HG02678 (cell line): ENCODE data around the gene MACROD2.
"Not testable (repeated sequence)": the region's sequence is repeated elsewhere in the genome, so short reads cannot be mapped to it uniquely, and the experiment has no call there.

Experiments
- ATAC-seq: cut with Tn5 transposase; IDR thresholded peaks from one replicate; pipeline ENCODE4 v1.9.1; 2021; ENCODE audit warnings: mild to moderate bottlenecking, moderate library complexity; ENCODE audit not compliant: unreplicated experiment

MACROD2 gene

GRCh38 chr20:14245368-14245970, 250.2 kb downstream of the MACROD2 start:
- no peak for ATAC-seq

- ATAC-seq: no peak
Measured at GRCh38 chr20:14259689-14260088, 264.4 kb downstream of the MACROD2 start.

GRCh38 chr20:14260367-14260766, 265.1 kb downstream of the MACROD2 start:
- no peak for ATAC-seq

GRCh38 chr20:14264869-14265268, 269.6 kb downstream of the MACROD2 start:
- ATAC-seq: no peak

- no peak for ATAC-seq
Measured at GRCh38 chr20:14266246-14266645, 270.9 kb downstream of the MACROD2 start.

- not testable (repeated sequence) for ATAC-seq
Measured at GRCh38 chr20:14270751-14271150, 275.4 kb downstream of the MACROD2 start.

- ATAC-seq: no peak
Measured at GRCh38 chr20:14282140-14282539, 286.8 kb downstream of the MACROD2 start.

- no peak for ATAC-seq
Measured at GRCh38 chr20:14284443-14284842, 289.1 kb downstream of the MACROD2 start.

- no peak for ATAC-seq
Measured at GRCh38 chr20:14288341-14289330, 293.3 kb downstream of the MACROD2 start.

- ATAC-seq: no peak
Measured at GRCh38 chr20:14291502-14291901, 296.2 kb downstream of the MACROD2 start.

GRCh38 chr20:14295238-14295637, 299.9 kb downstream of the MACROD2 start:
- peak; percentile 76 for ATAC-seq

- no peak for ATAC-seq
Measured at GRCh38 chr20:14295770-14296309, 300.5 kb downstream of the MACROD2 start.

GRCh38 chr20:14299831-14300230, 304.5 kb downstream of the MACROD2 start:
- no peak for ATAC-seq

- ATAC-seq: no peak
Measured at GRCh38 chr20:14303106-14303505, 307.8 kb downstream of the MACROD2 start.

GRCh38 chr20:14303651-14304050, 308.3 kb downstream of the MACROD2 start:
- no peak for ATAC-seq

GRCh38 chr20:14304472-14304871, 309.2 kb downstream of the MACROD2 start:
- no peak for ATAC-seq

- no peak for ATAC-seq
Measured at GRCh38 chr20:14307956-14308355, 312.6 kb downstream of the MACROD2 start.

GRCh38 chr20:14310977-14311627, 315.8 kb downstream of the MACROD2 start:
- no peak for ATAC-seq

GRCh38 chr20:14312001-14312400, 316.7 kb downstream of the MACROD2 start:
- no peak for ATAC-seq

- ATAC-seq: no peak
Measured at GRCh38 chr20:14313341-14314020, 318.2 kb downstream of the MACROD2 start.

GRCh38 chr20:14319704-14320103, 324.4 kb downstream of the MACROD2 start:
- no peak for ATAC-seq
